NOMO-1 (cell line): Measurements from ENCODE around the gene DPP3.
"Not testable (repeated sequence)": the region's sequence is repeated elsewhere in the genome, so short reads cannot be mapped to it uniquely, and the experiment has no call there.

Source experiments
- DNase-seq, 2 experiments: peaks; one replicate each; lab custom pipeline; 2025; ENCODE audit not compliant: unreplicated experiment in 2 of 2; lab: John Stamatoyannopoulos, UW

The DPP3 gene

DNA sequence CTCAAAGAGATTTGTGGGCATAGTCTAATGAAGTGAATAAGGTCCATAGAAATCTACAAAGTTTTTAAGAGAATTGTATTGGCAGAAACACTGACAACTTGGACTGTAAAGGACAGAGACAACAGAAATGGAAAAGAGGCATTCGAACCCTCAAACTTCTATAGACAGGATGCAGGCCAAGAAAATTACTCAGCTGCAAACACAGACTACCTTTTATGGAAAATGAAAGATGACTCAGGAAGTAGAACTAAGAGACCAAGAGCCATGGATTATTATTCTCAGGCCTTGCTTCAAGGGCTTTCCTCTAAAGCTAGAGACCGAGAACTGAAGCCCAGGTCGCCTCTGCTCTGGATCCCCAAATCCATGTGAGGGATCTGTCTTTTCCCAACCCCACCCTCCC lies 17.3 kb upstream of the DPP3 start:
- no peak for DNase-seq

DNA sequence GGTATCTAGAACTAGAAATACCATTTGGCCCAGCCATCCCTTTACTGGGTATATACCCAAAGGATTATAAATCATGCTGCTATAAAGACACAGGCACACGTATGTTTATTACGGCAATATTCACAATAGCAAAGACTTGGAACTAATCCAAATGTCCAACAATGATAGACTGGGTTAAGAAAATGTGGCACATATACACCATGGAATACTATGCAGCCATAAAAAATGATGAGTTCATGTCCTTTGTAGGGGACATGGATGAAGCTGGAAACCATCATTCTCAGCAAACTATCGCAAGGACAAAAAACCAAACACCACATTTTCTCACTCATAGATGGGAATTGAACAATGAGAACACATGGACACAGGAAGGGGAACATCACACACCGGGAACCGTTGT lies 16.1 kb upstream of the DPP3 start:
- DNase-seq, result not testable (repeated sequence)

DNA sequence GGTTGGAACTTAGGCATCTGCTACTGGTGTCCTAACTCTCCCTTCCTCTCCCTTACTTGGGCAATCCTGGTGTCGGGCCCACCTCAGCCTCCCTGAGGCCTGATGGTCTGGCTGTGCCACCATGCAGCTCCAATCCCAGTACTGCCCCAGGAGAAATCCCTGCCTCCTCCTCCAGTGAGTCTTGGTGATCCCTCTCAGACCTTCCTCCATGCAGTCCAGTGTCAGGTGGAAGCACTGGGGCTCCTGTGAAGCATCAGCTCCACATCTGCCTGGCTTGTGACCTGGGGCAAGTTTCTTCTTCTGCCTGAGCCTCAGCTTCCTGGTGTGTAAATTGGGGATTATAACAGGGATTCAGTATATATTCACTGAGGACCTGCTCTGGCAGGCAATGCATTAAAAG lies 15.3 kb upstream of the DPP3 start:
- DNase-seq, result no peak

DNA sequence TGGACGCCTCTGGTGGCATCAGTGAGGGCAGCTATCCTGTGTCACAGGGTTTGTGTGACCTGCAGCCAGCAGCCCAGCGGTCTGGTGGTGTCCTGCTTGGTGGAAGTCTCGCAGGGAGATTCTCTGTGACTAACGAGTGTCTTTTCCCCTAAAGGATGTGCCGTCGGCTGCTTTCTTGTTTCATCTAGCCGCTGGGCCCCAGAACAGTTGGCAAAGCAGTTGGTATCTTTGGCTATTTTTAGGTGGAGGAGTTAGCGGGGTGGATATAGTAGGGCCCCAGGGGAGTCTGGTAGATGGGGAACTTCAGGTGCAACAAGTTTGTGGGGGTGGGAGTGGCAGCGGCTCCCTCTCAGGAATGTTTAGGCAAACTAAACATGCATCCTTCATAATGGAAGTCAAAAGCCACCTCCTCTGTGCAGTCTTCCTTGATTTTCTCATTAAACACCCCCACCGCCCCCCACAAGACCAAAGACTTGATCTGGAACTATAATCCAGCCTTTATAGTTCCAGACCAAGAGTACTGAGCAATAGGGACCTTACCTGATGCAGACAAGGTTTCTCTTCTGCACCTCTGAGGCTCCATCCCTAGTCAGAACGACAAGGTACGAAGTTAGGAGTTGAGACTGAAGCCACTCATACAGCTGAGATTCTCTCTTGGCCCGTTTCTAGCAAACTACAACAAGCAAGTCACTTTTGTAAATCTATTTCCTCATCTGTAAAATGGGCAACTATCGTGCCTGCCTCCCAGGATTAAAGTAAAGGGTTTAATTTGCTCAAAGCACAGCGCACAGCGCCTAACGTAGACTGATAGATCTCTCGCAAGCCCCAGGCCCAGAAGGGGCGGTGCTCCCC lies 14.6 kb upstream of the DPP3 start:
- DNase-seq, result peak; percentile 52 to 67

DNA sequence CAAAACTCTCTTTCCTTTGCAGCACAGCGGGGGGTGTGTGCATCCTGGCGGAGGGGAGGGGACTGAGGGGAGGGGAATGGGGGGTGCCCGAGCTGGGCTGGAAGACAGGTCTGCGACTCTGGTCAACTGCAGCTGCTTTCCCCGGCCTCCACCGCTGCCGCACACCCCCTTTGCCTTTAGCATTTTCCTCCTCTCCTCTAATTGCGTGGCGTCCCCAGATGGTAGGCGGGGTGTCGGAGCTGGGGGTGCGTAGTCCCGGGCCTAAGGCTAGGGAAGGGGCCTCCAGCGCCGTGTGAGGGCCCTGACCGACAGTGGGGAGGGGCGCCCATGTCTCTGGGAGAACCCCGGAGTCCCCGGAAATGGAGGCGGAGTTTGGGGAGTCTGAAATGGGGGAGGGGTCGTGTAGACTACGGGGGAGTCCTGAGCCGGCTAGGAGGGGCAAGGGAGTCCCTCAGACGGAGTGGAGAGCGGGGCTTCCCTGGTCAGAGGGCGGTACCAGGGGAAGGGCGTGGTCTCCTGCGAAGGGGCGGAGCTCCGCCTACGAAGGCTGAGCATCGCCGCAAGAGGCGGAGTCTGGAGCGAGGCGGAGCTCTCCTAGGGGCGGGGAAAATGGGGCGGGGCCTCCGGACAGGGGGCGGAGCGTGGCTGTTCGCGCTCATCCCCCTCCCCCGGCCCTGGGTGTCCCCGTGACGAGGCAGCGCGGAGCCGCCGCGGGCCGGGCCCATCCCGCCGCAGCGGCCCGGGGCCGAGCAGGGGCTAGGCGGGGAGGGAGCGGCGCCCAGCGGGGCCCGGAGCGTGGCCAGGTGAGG lies 13.8 kb upstream of the DPP3 start, which contains the start of gene PELI3:
Gene PELI3 (plus strand): TSS at position 681 of the 809 bp plus-strand sequence. CDS start 1,224 bp downstream, outside the sequence.
- DNase-seq, result peak; percentile 78 to 86

DNA sequence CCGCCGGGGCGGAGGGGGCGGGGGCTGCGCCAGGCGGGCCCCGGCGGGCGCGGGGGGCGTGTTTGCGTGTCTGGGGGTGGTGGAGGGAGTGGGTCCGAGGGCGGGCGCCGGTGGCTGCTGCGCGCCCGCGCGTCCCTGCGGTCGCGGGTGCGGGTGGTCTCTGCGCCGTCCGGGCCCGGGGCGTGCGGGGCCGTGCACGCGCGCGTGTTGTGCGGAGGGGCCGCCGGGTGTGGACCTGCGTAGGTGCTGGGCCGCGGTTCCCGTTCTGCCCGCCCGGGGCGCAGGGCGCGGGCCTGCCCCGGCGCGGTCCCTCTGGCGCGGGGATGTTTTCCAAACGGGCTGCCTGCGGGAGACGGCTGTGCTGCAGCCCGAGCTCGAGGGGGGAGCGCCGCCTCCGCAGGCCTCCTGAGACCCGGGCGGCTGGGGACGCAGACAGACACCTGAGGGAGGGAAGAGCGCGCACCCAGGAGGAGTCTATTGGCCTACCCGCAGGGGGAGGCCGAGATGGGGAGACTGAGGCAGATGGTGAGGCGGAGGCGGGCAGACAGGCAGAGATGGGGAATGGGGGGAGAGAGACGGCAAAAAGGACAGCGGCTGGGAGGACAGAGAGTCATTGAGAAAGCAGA lies 13.1 kb upstream of the DPP3 start:
- DNase-seq, result peak; percentile 6 to 30

DNA sequence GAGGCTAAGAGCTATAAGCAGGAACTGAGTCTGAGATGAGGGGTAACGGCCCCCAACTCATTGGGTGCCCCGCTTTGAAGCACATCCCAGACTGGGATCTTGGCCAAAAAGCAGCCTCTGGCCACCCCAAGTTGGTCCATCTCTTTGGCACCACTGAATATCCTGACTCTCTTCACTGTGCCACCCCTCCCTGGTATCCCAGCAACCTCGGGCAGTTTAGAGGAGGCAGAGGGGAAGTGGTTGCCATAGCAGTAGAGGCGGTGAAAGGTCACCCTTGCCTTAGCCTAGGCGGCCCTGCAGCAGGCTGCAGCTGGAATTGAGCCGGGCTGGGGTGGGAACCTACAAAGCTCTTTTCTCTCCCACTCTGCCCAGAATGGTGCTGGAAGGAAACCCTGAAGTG lies 12.5 kb upstream of the DPP3 start:
- peak; percentile 75 to 82 for DNase-seq

DNA sequence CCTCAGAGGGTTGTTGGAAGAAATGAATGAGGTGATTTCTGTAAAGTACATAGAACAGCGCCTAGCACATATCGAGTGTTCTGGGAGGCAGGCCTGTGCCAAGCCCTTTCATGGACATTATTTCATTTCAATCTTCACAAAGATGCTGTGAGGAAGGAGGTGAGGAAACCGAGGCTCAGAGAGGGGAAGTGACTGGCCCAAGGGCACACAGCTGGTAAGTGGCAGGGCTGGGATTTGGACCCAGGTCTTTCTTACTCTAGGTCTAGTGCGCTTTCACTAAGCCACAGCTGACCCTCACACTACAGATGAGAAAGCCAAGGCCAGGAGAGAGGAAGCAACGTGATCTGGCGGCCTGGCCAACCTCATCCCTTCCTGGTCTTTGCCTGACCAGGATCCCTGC lies 11.5 kb upstream of the DPP3 start:
- DNase-seq, result no peak

DNA sequence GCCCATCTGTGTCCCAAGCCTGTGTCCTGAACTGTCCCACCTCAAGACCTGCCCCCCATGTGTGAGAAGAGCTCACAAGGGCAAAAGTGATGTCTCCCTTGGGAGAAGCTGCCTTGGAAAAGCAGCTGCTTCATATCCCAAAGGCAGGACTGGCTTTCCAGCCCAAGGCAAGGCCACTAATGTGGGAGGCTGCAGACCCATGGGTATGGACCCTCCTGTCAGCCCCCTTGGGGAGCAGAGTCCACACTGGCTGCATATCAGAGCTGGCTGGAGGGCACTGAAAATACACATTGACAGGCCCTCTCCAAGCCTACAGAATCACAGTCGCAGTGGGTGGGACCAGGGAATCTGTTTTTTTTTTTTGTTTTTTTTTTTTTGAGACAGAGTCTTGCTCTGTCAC lies 10.8 kb upstream of the DPP3 start:
- DNase-seq, result no peak

DNA sequence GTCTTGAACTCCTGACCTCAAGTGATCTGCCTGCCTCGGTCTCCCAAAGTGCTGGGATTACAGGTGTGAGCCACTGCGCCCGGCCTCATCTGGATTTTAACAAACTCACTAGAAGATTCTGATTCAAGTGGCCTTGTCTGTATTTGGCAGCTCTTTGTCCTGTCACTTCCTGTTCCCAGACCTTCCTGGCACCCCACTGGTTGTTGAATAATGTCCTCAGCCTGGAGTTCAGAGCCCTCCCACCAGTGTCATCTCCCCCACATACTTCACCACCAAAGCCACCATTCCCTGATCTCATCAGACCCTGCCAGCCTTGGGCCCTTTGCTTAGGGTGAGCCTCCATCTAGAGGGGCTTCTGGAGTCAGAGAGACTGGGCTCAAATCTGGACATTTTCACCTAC lies 10.2 kb upstream of the DPP3 start:
- no peak for DNase-seq

DNA sequence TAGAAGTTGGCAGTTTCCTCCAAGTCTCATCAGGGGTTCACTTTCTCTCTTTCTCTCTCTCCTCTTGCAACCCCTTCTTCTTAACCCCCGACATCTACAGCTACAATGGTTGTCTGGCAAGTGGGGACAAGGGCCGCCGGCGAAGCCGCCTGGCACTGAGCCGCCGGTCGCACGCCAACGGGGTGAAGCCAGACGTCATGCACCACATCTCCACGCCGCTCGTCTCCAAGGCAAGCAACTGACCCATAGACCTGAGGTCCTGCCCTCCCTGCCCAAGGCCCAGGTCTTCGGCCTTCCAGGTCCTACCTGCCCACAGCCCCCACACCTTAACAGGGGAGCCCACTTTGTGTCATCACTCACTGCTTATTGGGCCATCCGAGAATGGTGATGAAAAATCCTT lies 9.1 kb upstream of the DPP3 start:
- DNase-seq, result no peak

DNA sequence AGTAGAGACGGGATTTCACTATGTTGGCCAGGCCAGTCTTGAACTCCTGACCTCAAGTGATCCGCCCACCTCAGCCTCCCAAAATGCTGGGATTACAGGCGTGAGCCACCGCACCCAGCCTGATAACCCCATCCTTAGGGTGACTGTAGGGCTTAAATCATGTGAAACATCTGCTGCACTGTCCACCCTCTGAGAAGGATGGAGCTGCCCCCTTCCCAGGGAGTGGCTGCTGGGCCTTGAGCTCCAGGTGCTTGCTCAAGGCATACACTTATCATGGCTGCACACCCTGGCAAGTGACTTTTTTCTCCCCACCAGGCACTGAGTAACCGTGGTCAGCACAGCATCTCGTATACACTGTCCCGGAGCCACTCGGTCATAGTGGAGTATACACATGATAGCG lies 8.2 kb upstream of the DPP3 start:
- DNase-seq, result no peak

DNA sequence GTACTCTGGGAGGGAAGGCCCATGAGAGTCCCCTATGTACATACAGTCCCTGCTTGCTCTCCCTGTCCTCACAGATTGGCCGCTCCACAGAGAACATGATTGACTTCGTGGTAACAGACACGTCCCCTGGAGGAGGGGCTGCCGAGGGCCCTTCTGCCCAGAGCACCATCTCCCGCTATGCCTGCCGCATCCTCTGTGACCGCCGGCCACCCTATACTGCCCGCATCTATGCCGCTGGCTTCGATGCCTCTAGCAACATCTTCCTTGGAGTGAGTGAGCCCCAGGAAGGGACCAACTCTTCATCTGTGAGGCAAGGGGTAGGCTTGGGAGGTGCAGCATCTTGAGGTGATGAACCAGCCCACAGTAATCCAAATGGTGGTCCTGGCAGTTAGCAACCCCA lies 7.1 kb upstream of the DPP3 start:
- DNase-seq, result no peak

DNA sequence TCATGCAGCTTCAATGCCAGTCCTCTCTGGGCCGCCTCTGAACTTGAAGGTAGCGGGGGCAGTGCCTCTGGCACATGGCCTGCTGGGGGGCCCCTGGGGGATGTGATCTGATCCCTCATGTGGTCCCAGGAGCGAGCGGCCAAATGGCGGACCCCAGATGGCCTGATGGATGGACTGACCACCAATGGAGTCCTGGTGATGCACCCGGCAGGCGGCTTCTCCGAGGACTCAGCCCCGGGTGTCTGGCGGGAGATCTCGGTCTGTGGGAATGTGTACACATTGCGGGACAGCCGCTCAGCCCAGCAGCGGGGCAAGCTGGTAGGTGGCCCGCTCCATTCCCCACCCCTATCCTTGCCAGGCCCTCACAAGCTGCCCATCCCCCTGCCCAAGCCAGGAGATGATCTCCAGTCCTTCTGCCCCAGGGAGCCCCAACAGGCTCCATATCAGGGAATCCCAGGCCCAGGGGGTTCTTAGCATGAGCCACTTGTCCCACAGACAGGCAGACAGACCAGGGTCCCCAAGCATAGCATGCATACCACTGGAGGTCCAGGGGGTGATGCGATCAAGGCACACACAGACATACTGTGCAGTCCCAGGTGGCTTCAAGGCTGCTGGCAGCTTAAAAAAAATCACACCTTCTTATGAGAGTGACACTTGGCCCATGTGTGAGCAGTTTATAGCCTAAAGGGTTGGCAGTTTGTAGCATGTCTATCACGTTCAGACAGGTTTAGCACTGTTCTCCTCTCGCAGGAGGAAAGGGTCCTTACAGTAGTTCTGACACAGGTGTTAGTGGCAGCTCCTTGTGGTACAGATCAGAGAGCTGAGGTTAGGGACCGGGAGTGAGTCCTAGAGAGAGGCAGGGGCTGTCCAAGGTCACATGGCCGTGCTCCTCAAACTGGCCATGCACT lies 6.4 kb upstream of the DPP3 start:
- DNase-seq, result no peak

DNA sequence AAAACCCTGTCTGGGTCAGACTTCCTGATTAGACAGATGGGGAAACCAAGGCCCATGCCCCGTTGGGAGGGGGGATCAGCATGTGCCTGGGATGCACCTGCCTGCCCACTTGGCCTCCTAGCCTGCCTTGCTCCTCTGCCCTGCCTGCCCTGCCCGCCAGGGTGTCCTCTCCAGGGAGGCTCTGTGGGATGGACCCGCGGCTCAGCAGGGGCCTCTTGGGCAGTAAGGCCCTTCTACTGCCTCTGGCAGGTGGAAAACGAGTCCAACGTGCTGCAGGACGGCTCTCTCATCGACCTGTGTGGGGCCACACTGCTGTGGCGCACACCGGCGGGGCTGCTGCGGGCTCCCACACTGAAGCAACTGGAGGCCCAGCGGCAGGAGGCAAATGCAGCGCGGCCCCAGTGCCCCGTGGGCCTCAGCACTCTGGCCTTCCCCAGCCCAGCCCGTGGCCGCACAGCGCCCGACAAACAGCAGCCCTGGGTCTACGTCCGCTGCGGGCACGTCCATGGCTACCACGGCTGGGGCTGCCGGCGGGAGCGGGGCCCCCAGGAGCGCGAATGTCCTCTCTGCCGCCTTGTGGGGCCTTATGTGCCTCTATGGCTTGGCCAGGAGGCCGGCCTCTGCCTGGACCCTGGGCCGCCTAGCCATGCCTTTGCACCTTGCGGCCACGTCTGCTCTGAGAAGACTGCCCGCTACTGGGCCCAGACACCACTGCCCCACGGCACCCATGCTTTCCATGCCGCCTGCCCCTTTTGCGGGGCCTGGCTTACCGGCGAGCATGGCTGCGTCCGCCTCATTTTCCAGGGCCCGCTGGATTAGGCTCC lies 4.7 kb upstream of the DPP3 start:
- no peak for DNase-seq

DNA sequence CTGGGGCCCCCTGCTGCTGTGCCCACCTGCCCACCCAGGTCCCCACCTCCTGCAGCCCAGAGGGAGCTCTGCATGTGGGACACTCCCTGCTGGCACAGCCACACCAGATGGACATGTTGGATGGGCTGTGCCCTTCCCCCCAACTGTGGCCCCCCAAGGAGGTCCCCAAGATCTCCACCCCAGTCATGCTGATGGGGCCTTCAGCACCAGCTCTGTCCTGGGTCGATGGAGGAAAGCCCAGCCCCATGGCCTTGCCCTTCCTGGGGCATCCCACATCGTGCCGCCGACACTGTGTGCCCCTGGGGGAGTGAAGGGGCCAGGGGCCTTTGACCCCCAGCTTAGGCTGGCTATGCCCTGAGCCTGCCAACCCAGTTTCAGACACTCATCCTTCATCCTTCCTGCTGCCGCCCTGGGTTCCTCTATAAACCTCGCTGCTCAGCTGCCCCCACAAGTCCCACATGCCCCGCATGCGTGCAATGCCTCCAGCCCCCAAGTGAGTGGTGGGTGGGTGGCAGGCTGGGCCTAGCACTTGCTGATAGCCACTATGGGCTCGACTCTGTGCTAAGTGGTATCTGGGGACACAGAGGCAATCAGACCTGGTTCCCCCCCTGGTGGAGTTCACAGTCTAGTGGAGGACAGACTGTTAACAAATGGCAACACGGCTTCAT lies 3.9 kb upstream of the DPP3 start:
- DNase-seq, result no peak

DNA sequence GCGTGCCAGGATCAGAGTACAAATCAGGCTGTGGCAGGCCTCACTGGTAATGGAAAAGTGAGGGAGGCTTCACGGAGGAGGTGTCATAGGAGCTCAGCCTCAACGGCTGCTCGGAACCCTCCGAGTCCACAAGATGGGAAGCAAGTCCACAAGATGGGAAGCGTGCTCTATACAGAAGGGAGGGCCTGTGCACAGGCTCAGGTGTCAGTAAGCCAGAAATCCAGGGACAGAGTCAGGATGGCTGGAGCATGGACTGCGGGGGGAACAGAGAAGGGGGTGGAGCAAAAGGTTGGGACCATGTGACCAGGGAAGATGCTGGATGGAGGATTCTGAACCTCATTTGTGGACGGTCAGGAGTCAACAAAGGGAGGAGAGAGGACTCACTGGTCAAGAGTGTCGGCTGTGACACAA lies 3.4 kb upstream of the DPP3 start:
- no peak for DNase-seq

DNA sequence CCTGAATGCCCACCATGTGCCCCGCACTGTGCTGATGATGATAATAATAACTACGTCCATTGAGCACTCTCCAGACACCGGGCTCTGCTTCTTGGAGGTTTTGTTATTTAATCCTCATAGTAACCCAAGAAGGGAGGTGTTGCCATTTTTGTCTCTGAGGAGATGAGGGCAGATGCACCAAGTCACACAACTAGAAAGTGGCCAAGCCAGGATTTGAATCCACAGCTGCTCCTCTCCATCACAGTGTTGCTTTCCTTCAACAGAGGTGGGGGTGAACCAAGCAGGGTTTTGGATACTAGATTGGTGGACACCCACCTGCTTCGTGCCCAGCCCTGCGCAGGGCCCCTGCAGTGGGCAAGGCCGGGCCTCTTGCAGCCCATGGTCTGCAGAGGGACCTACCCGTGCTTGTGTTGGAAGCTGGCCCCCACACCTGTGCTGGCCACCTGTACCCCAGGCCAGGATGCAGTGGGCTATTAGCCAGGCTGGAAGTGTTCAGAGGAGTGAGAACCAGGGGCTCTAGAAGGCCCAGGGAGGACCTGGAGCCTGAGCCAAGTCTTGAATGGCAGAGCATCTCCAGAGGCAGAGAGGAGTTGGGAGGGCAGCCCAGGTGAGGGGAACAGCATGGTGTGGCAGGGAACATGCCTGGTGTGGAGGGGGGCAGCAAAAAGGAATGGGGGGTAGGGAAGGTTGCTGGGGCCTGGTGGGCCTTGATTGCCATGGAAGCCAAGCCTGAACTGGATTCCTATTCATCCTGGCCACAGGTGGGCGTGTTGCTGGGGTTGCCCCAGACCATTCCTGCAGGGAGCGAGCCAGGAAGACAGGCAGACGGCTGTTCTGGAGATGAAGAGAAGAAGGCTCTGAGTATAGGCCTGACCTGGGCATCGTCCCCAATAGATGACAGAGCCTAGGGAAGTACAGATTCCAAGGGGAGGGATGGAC lies 2.7 kb upstream of the DPP3 start:
- no peak for DNase-seq
